Measurements from ENCODE around the gene CNKSR3.

The CNKSR3 gene

DNA sequence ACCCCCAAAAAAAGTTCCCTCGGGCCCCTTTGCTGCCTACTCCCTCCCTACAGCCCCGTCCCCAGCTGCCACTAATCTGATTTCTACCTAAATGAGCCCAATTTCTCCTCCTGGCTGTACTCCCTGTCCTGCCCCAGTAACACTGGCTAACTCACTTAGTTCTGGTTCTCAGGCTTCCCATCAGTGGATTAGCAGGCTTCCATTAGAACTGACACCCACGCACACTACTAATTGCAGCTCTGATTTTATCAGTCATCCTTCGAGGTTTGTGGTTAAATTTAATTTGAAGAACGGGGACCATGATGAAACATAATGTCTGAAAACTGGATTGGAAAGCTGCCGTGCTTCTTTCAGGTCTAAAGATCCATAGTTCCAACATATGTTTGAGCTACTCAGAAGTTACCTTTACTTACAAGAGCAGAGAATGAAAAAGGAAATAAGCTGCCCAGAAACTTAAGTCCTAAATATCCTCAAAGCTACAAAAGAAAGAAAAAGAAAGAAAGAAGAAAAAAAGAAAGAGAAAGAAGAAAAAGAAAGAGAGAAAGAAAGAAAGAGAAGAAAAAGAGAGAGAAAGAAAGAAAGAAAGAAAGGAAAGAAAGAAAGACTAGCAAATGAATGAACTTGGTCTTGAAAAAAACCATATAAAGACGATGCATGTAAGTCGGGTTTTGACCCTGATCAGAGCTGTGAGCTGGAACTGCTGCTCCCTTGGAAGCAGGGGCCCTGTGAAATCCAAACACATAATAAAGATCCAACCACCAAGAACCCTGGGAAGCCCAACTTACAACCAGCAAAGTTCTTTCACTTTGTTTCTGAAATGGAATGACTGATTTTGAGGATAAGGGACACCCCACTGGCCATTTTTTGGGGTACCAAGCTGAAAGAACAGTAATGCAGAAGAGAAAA is 51.7 kb downstream of the CNKSR3 start:
- DNase-seq (ENCODE audit: low read depth in 2 of 3, low spot score in 1 of 3), result no peak

GRCh38 chr6:154457881-154458284 is 52.6 kb downstream of the CNKSR3 start:
- no peak for DNase-seq (ENCODE audit: low read depth in 2 of 3, low spot score in 1 of 3)

GRCh38 chr6:154457046-154457713 is 53.3 kb downstream of the CNKSR3 start:
- DNase-seq (ENCODE audit: low read depth in 2 of 3, low spot score in 1 of 3), result no peak

DNA sequence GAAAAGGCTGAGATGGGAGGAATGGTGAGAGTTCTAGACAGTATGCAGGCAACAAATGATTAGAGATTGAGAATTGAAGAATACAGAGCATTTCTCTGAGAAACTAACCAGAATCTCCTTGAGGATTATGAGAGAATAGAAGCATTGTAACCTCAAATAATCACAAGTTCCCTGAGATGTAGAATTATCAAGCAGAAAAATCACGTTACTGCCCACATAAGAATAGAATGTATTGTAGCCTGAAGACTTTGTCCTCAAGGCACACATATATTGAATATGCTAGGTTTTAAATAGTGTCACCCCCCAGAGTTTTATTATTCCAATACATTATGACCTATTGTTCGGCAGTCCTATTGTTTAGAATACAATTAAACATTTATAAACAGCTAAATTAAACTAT is 57.2 kb downstream of the CNKSR3 start:
- no peak for DNase-seq (ENCODE audit: low read depth in 2 of 3, low spot score in 1 of 3)

- no peak for DNase-seq (ENCODE audit: low read depth in 2 of 3, low spot score in 1 of 3)
Observed at GRCh38 chr6:154450498-154450897, 60.0 kb downstream of the CNKSR3 start.

DNA sequence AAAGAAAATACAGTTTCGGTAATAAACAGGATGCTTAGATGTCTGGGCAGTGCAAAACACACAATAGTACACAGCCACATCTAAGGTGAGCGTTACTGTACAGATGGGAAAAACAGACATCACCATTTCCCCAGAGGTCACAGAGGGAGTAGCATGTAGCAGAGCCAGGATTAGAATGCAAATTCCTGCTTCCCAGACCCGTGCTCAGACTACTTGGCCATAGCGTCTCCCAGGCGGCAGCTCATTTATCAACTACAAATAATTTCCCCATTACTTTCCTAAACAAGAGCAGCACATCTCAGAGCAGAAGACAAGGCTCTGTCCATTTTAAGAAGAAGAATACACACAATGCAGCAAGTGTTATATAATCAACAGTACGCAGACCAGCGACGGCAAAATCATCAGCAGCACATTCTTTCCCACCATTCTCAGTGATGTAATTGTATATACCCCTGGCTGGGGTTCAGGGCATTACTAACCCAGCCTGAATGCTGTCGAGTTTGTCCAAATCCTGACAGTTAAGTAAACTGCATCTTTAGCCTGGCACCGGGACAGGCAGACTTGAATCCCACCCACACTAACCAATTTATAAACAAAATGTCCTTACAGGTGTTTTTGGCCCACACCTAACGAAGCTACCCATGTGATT is 61.9 kb downstream of the CNKSR3 start:
- no peak for DNase-seq (ENCODE audit: low read depth in 2 of 3, low spot score in 1 of 3)

GRCh38 chr6:154447954-154448353 is 62.5 kb downstream of the CNKSR3 start:
- DNase-seq (ENCODE audit: low read depth in 2 of 3, low spot score in 1 of 3), result no peak

GRCh38 chr6:154446984-154447383 is 63.5 kb downstream of the CNKSR3 start:
- DNase-seq (ENCODE audit: low read depth in 2 of 3, low spot score in 1 of 3), result no peak

DNA sequence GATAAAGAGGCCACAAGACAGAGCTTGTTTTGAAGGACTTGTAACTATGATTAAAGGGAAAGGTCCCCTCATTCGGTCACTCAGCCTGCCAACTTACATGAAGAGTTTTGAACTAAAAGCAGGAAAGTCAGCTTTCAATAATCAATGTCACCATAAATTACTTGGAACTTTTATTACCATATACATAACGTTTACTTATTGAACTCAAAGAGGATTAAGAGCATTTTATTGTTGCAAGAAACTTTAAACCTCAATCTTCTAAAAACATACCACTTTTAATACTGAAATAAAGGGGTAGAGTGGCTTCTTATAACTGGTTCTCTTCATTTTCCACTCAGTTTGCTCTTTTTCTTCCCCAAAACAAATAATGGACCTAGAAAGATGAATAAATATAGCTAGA is 65.1 kb downstream of the CNKSR3 start:
- no peak for DNase-seq (ENCODE audit: low read depth in 2 of 3, low spot score in 1 of 3)

DNA sequence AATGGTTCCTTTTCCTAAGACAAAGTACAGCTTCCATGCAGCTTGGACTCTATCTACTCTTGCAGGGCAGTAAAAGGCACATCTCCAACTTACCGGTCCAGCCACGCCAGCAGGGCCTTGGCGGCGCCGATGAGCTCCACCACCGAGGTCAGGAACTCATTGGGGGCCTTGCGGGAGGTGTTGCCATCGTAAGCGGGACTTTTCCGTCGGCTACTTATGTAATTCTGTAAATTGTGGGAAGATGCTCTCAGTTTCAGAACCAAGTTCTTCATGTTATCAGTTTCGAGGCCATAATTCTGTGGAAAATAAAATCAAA is 68.5 kb downstream of the CNKSR3 start:
- no peak for DNase-seq (ENCODE audit: low read depth in 2 of 3, low spot score in 1 of 3)

DNA sequence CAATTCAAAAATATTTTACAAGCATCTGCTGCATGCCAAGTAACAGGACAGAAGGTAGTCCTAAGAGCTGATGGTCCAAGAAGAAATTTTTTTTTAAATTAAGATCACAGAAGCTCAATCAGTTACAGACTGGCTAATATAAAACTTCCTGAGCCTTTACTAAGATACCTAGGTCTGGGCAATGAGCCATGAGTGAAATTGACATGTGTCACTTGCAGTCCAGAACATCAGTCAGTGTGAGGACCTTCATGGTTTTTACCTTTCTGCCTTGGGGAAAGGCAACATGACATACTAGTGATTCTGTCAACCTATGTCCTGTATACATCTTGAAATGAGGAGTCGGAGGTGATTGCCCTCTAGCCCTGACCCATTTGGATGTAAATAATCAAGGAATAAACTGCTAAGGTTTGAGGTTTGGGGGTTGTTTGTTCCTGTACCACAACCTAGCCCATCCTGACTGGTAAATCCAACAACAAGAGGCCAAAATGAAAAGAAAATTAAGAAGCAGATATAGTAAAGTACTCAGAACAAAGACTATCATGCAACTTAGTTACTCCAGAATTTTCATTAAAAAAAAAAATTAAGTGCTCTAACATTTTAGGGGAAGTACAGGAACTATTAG is 70.0 kb downstream of the CNKSR3 start:
- DNase-seq (ENCODE audit: low read depth in 2 of 3, low spot score in 1 of 3), result no peak

DNA sequence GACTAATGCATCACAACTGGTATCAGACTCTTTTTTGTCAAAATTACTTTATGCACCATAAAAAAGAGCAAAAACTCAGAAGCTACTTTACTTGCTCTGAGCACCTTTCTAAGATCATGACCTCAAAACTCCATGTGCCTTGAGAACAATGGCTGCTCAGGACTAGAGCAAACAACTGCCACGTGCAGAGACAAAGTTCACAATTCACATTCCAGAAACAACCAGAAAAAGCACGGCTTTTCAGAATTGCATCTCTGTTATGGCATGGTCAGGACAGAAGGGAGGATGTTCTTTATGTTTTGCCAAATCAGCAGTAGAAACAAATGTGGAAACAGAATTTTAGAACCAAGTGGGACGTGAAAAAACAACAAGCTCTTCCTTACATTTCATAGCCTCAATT is 70.5 kb downstream of the CNKSR3 start:
- no peak for DNase-seq (ENCODE audit: low read depth in 2 of 3, low spot score in 1 of 3)

DNA sequence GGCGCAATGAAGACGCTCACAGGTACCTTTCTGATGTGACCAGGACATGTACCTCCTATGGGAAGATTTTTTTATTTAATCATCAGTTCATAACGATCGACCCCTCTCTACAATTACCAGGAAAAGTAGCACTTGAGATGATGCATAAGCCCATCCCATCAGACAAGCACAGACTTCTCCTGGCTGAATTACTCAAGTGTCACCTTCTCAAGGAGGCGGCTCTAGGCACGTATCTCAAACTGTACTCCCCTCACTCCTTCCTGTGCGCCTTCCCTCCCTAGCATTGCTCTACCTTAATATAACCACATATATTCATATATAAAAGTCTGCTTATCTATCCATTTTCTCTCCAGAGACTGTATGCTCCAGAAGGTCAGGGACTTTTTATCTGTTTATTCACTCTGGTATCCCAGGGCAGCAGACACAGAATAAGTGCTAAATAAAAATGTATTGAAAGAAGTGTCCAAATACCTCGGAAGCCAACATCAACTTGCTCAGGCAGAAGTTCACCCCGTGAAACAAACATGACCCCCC is 71.5 kb downstream of the CNKSR3 start:
- no peak for DNase-seq (ENCODE audit: low read depth in 2 of 3, low spot score in 1 of 3)

DNA sequence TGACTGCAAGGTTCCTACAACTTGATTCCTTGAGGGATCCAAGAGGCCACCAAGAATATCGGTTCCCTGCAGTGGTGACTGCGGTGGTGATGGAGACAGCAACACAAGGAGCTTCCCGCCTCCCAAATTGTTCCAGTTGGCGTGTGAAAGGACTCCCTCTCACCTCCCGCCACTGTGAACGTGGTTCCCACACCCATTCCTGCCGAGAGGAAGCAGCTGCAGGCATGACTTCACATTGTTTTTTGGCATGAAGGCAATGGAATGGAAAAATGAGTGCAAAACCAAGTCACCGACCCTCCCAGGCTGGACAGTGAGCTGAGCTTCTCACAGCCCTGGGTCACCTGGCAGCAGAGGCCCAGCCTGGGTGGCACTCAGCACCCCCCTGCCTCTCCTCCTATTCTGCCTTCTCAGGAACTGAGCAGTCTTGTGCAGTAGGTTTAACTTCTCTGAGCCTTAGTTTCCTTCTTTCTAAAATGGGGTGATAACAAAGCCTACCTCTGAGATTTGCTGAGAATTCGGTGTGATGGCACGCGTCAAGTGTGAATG is 75.0 kb downstream of the CNKSR3 start:
- no peak for DNase-seq (ENCODE audit: low read depth in 2 of 3, low spot score in 1 of 3)

DNA sequence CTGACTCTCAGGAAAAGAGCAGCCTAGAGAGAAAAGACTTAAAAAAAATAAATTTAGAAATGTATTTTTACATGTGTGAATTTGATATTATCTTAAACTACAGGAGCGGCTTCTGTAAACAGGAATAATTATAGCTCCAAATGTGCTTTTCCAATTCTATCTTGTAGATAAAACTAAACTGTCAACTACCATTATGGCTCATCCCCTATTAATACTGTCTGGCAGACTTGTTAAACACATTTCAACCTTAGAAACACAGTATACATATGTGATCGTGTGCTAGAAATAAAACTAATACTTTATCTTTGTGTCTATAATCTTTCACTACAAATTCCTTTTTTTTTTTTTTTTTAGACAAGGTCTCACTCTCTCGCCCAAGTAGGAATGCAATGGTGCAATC is 75.8 kb downstream of the CNKSR3 start:
- no peak for DNase-seq (ENCODE audit: low read depth in 2 of 3, low spot score in 1 of 3)

GRCh38 chr6:154433477-154434241 is 76.8 kb downstream of the CNKSR3 start:
- no peak for DNase-seq (ENCODE audit: low read depth in 2 of 3, low spot score in 1 of 3)

DNA sequence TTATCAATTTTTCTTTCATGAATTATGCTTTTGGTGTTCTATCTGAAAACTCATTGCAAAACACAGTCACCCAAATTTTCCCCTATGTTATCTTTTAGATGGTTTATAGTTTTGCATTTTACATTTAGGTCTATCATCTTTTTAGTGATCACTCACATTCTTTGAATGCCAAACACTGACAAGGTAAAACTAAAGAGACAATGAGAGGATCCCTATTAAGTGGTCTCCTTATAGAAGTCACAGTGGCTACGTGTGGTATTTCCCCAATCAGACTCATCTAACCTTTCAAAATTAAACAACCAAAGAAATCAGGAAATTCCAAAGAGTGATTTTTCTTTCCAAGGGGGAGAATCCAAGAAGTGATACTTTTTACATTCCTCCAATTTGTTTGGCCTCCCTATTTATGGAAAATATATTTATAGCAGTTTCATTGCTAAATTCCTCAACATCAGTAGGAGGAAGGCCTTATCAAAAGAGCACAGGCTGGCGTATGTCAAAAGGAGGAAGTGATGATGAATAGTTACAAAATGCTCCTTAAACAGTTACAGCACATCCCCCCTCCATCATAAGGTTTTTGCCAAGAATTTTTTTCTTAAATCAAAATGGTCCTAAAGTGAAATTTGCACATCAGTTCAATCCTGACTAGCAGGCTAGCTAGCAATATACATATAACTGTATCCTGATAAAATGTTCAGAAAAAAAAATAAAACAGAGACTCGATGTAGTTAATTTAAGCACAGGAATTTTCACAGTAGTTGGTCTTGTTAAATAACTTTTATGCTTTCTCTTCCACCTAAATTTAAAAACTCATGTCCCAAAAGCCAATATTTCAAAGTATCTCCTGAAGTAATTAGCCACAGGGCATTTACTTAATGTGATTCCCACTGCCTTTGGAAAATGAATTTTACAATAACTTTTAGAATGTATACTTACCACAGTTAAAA is 77.7 kb downstream of the CNKSR3 start:
- no peak for DNase-seq (ENCODE audit: low read depth in 2 of 3, low spot score in 1 of 3)

DNA sequence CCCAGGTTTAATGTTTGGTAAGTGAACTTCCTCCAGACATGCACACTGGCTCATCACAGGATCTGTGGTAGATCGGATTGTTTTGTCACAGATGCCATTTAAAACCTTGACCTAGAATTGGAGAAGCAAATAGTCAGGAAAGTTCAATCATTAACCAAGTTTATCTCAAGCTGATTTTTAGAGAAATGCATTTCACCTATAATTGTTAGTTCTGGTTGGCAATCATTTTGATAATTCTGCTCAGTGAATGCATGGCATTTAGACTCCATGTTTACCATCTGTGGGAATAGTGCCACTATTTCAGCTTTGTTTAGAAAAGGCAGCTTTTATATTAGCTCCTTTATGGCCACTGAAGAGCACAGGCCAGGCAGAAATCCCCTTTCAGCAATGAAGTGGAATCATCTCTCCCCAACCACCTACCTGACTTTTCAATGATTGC is 80.0 kb downstream of the CNKSR3 start:
- DNase-seq (ENCODE audit: low read depth in 2 of 3, low spot score in 1 of 3), result no peak

DNA sequence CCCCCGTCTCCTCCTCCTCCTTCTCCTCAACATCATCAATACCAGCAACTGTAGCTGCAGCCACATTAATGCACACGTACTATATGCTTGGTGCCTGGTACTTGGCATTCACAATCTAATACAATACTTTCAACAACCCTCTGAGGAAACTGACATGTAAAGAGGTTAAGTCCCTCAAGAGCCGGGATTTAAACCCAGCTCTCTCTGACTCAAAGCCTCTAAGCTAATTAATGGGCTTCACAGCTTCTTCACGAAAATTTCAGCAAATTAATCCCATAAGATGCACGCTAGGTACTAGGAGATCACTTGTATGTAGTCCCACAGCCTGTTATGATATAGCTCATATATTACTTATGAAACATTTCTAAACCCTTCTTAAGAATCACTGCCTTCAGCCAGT is 80.8 kb downstream of the CNKSR3 start:
- DNase-seq (ENCODE audit: low read depth in 2 of 3, low spot score in 1 of 3), result no peak
